GM03348 (cell line): ENCODE data around the gene ITPKB.
"Not testable (repeated sequence)": the region's sequence is repeated elsewhere in the genome, so short reads cannot be mapped to it uniquely, and the experiment has no call there.

Experiments
- DNase-seq: peaks from one replicate; pipeline ENCODE4 v3.0.0; 2012; ENCODE audit warnings: low spot score

The ITPKB gene

DNA sequence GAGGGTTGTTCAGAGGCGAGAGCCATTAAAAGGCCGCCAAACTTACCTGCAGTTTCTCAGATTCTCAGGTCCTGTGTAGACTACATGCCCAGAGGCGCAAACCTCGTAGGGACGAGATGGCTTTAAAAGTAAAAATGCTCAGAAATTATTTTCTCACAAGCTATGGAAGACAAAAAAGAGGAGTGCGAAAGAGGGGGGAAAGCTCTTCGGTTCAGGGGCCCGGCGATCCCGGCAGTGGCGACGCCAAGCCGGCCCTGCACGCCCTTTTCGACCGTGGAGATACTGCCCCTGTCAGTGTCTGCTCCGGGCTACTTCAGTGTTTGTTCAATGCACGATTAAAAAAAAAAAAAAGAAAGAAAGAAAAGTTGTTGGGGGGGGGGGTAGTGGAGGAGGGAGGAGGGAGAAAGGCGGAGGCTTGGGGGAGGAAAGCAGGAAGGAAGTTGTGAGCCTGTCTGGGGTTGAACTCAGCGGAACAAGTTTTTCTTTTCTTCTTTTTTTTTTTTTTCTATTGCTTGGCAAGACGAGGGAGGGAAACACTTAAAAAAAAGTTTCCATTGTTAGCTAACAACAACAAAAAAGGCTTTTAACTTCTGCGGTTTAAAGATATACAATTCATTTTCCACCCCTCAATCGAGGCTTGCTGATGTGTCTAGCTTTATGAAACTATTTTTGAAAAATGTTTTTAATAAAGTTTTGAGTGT, at the start of gene ITPKB:
Gene ITPKB (minus strand): TSS at position 288 of the 701 bp plus-strand sequence. CDS start 1,824 bp downstream, outside the sequence.
- DNase-seq = peak; percentile 83

DNA sequence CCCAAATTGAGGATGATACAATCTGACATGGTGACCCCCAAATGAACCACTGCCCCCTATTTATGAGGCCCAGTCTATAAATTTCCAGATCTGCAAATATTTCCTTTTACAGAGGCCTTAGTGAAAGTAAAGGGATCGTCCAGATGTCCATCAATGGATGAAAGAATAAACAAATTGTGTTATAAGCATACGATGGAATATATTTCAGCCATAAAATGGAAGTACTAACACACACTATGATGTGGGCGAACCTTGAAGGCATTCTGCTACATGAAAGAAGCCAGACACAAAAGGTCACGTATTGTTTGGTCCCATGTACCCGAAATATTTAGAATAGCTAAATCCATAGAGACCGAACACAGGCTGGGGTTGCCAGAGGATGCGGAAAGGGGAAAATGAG, 48.6 kb upstream of the ITPKB start:
- DNase-seq = no peak

DNA sequence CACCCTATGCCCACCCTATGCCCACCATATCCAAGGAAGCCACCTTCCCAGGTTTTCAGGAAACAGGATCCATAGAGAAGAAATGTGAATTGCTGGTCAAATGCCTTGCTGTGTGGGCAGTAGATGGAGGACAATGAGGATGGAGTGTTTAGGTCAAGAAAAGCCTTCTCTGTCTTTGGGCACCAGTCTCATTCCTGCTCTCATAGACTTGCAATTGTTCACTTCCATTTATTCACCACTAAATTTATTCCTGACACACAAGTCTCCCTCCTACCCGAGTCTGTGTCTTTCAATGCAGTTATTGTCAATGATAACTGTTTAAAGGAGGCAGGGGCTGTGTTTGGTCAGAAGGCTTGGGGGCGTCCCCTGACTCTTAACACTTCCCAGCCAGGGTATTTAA, 48.0 kb upstream of the ITPKB start:
- no peak for DNase-seq

DNA sequence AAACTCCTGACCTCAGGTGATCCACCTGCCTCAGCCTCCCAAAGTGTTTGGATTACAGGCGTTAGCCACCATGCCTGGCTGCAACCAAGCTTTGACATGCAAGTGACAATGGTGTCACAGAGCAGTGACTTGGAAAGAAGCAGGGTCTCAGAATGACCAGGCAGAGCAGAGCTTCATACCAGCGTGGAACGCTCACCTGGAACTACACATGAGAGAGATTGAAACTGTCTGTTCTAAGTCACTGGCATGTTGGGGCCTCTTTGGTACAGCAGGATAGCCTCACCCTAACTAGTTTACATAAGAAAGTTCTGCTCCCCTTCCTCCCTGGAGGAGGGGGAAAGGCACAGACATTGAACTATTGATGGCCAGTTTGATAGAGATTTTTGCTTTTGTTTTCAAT, 47.5 kb upstream of the ITPKB start:
- DNase-seq = no peak

DNA sequence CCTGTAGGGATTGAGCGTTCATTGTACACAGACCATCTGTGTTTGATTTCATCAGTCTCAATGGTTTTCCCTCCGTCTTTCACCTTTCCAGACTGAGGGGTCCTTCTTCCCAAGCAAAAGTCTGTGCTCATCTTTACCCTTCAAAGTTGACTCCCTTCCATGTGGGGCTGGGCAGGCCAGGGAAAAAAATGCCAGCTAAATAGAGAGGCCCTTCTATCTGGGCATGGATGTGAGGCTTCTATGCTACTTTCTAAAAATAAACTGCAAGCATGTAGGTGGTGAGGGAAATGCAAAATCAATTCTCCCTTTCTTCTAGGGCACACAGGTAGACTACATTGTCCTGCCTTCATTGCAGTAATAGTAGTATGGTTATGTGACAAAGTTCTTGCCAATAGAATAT, 46.7 kb upstream of the ITPKB start:
- no peak for DNase-seq

DNA sequence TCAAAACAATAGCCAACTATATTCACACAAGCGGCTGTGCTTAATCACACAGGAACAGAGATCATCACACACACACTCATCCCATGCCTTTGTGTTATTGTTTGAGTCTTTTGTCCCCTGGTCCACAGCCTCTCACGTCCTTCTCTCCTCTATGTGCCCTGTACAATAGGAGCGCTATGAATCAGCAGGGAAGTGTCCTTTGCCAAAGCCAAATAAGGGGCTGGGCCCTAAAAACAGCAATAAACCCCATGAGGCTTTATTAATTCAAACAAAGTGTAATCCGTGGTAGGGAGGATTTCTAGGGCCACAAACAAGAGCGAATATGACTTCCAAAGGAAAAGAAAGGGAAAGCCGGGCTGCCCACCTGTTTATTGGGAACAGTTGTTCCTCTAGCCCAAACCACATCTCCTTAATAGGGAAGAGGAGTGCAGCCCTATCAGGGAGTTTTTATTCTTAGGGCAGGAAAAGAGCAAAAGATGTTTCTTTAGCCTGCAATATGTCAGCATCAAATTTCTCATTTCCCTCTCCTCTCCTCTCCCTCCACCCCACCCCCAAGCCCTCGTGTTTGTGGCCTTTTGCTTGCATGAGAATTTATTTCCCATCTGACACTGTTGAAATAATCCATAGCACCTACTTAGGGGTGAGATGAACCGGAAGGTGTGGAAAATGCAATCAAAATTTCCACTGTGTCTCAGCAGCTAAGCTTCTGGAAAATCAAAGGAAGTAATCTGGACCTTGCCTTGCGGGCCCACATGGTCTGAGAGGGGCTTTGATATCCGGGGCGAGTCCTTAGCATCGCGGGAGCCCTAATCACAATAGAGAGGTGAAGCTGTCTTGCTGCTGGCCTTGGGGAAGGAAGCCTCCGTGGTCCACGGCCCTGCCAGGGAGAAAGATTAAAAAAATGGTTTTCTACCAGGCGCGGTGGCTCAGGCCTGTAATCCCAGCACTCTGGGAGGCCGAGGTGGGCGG, 45.3 kb upstream of the ITPKB start:
- DNase-seq = no peak

DNA sequence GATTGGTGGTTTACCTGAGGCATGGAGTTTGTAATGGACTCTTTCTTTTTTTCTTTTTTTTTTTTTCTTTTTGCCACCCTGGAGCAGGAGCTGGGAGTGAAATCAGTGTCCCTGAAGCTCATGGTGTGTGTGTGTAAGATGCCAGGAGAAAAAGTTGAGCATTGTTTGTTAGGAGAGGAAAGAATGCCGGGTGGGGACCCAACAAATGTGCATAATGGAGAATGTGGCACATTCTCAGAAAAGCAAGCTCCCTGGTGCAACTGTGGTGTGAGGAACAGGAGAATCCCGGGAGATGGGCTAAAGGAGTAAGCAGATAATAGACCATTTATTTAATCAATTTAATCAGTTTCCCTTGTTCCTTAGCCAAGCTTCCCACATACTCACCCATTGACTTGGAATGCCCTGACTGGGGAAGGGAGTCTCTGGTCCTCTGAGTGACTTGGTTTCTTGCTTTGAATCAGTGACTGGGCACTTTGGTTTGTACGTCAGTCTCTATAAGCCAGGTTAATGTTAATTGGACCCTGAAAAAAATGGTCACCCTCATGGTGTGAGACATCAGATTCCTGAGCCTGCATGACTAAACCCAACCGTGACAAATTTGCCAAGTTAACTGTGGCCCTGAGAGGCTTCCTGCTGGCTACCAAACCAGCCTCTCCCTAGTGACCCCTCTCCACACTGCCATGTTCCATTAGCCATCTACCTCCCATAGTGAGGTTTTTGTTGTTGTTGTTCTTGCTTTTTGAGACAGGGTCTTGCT, 43.9 kb upstream of the ITPKB start:
- DNase-seq = no peak

DNA sequence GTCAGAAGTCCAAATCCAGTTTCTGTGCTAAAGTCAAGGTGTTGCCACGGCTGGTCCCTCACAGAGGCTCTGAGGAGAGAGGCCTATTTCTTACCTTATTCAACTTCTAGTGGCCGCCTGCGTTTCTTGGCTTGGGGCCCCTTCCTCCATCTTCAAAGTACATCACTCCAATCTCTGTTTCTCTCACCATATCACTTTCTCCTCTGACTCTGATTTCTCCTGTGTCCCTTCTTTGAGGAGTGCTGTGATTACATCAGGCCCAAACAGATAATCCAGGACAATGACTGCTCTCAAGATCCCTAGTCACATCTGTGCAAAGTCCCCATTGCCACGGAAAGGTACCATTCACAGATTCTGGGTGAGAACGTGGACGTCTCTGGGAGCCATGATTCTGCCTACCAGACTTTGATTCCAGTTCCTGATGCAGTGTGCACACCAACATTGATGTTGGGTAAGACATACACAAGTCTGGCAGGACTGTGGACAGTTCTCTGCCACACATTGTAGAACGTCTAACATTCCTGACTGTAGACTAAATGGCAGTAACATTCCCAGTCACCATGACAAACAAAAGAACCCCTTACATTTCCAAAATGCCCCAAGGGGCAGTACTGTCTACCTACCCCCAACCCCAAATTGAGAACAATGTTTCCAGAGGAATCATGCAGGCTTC, 43.0 kb upstream of the ITPKB start:
- DNase-seq = no peak

DNA sequence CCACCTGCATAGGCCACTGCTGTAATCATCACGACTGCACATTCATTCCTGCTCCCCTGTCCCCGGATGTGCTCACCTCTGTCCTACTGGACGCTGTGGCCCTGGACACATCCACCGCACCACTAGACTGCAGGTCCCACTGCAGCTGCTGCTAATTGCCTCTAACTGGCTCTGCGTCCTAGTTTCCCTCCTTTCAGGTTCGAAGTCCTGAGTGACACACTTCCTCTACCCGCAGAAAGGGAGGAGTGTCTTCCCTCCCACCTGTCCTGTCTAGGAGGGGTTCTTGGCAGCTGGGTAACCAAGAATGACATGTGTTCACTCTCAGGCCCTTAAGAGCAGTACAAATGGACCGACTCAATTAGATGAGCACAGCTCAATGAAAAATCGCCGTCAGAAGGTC, 40.5 kb upstream of the ITPKB start:
- DNase-seq = no peak

DNA sequence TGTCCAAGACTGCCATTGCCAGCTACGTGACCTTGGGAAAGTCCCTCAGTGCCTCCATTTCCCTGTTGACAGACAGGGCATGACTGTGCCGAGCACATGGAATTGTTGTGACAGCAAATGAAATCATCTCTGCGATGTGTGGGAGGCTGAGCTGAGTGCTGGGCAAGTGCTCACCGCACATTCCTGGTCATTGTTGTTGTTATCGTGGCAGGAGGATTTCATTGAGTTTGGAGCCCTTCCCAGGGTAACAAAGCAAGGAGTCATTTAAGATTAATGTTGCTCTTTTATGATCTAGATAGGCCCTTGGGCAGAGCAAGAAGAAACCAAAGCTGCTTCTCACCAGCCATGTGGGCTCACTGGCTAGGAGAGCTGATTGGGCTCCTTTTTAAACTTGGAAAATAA, 39.6 kb upstream of the ITPKB start:
- DNase-seq = peak; percentile 91

DNA sequence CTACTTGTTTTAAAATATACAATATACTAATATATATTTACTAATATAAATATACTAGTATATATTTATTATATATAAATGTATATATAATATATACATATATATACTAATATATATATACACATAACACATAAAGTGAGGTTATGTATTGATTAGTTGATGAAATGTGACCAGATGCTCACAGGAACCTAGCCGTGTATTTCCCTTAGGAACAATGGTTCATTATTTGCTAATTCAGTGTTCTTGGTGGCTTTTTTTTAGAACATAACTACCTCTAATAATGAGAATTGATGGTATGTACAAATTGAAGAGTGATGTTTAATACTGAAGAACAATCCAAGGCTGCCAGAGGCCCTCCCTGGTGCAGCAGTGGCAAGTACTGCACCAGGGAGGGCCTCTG, 37.9 kb upstream of the ITPKB start:
- DNase-seq = no peak

DNA sequence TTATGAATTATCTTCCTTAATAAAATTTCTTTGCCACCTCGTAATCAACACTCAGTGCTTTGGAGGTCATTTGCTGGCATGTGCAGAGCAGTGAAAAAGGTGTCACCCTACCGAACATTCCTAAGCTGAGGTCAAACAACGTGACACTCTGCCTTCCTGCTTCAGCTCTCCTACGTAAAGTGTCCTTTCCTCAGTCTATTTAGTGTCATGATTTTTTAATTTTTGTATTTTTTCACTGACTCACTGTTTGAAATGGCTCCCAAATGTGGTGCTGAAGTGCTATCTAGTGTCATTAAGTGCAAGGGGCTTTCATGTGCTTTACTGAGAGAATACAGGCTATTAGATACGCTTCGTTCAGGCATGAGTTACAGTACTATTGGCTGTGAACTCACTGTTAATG, 37.0 kb upstream of the ITPKB start:
- DNase-seq = no peak

DNA sequence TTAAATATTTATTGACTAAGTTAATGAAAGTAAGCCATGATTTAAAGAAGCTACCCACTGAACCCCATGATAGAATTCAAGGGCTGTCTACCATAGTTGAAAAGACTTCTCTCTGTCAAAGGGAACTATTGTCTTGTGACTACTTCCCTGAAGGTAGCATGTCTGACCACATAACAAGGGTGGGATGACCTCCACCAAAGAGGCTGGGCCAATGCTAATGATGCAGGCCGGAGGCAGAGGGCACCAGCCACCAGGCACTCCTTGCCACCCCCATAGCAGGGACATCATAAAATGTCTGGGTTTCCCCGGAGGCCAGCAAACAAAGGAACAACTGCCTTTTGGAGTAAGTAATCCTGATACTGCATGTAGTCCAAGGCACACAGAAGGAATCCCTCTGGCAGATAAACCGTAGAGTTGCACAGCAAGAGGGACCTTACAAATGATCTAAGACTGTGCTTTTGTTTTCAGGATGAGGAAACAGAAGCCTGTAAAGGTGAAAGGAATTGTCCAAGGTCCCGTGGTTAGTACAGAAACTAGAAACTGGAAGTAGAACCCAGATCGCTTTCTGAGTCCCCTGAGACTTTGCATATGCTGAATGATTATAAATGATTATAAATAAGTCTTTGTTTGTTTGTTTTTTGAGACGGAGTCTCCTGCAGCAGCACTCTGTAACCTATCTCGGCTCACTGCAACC, 33.5 kb upstream of the ITPKB start:
- no peak for DNase-seq

DNA sequence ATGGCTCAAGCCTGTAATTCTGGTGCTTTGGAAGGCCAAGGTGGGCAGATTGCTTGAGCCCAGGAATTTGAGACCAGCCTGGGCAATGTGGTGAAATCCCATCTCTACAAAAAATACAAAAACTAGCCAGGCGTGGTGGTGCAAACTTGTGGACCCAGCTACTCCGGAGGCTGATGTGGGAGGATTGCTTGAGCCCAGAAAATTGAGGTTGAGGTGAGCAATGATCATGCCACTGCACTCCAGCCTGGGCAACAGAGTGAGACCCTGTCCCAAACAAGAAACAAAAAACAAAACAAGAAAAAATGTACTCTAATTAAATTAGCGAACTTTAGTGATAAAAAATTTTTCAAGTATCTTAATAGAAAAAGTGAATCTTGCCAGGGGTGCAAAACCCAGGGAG, 28.1 kb upstream of the ITPKB start:
- not testable (repeated sequence) for DNase-seq

DNA sequence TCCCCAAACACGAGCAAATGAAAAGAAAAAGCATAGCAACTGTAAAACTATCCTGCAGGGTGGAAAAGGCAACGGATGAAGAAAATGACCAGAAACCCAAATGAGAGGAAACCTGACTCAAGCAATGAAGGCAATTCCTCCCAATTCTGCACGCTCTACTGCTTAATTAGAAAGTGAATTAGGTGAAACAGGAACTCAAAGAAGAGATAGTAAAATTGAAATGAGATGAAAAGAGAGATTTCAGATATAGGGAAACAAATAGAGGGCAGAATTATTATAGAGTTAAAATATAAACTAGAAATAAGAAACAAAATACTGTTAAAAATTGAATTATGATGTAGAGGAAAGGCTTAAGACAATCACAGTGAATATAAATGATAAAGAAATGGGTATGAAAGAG, 27.5 kb upstream of the ITPKB start:
- no peak for DNase-seq

DNA sequence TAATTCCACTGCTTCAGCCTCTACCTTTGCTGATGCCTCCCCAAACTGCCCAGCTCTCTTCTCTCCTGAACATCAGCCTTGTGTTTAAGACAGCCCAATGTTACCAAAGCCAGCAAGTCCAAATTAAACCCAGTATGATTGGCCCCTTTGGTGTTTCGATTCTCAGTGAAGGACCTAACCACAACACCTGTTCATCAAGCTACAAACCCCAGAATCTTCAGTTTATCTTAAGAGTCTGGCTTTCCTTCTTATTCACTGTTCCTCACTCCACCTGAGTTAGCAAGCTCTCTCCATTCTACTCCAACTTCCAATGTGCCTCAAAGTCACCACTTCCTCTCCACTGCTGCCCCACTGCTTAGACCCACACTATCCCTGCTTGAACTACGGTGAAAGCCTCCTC, 25.5 kb upstream of the ITPKB start:
- DNase-seq = no peak

DNA sequence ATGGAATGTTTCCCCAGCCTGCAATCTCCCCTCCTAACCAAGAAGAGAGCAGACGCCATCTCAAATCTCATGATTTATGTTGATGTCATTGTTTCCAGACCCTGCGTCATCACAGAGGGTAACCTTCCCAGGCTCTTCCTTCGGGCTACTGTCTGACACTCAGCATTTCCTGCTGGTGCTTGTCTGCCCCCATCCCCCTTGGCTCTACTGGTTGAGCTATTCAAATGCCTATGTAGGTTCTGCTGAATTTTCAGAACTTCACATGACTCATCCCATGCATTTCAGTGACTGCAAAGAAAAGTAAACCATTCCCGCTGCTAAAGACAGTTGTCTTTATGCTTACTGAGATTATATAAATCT, 24.8 kb upstream of the ITPKB start:
- peak; percentile 48 for DNase-seq

DNA sequence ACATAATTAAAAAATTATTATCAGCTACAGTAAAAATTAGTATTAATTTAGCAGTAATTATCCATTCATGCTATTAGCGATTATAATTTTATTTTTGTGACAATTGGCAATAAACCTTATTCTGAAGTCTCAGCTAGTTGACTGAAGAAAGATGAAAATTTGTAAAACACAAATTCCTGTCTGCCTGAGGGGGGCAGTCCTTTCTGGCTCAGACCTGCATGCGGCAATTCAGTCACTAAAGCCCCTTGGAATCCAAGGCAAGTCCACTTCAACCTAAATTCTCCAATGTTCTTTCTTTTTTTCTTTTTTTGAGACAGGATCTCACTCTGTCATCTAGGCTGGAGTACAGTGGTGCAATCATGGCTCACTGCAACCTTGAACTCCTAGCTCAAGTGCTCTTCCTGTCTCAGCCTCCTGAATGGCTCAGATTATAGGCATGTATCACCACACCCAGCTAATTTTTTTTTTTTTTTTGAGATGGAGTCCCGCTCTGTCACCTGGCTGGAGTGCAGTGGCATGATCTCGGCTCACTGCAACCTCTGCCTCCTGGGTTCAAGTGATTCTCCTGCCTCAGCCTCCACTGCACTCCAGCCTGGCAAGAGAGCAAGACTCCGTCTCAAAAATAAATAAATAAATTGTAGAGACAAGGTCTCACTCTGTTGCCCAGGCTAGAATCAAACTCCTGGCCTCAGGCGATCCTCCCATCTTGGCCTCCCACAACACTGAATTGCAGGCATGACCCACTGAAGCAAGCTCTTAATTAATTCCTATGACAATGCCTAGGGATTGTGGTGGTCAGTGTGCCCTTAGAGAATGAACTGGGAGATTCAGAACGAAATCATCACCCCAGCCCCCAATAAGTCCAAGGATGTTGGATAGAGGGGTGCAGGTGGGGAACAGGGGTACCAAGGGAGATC, 24.2 kb upstream of the ITPKB start:
- no peak for DNase-seq

DNA sequence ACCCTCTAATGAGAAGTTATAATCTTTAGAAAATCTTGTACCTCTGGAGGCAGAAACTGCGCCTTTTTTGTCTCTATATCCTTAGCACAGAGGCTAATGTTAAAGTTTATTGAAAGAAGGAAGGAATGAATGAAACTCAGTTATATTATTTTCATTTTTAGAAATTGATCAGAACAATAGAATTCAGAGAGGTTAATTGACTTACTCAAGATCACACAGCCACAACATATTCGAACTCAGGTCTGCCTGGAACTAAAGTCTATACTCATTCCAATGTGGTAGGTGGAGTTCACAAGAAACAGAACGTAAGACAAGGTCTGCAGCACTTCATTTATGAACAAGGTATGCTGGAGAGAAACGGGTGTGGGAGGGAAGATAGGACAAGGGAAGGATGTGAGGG, 23.0 kb upstream of the ITPKB start:
- DNase-seq = no peak

DNA sequence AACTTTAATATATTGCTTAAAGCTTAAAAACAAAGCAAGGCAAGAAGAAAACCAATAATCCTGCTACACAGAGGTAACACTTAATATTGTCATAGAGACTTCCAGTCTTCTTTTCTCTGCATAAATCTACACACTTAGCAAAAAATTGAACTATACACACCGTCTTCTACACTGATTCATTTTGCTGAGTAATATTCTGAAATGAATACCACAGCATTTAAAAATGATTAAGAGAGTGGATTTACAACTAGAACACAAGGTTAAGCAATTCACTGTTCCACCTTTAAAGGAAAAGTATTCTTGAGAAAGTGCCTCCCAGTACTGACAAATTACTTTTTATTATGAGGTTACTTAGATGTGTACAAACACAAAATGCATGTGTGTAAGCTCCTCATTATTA, 22.2 kb upstream of the ITPKB start:
- no peak for DNase-seq
